ENCODE data around the gene SRRM2. TPM values are rescaled to one million over a fixed set of nuclear protein-coding genes. Genes with fewer than 3 reads are reported as not detected.

The SRRM2 gene
- total and polyA plus RNA-seq, 9 of the 15 experiments (the other 6 are each of a cell fraction or from before 2014, with no cell fraction given): 26.7 to 563 (median 81.1) TPM

- intact Hi-C loops (cut with micrococcal nuclease): no loop called here
- H3K9ac ChIP-seq (ENCODE audit: insufficient read depth in 1 of 2, low read depth in 2 of 2, low read length in 2 of 2): peak overlapping the region in 1 of 2 experiments; percentile 23; a peak in 1 of 4 replicates
- FAIRE-seq: no peak
- H3K27ac ChIP-seq (ENCODE audit: extremely low read depth, low read depth, low read length): no peak overlapping the region
- H3K4me1 ChIP-seq (replicated peaks in 1 of 2; ENCODE audit: control insufficient read depth in 2 of 2, insufficient read depth in 2 of 2, low read length in 2 of 2): peaks cover 13 to 14% of the 10 kb centered on the region in 2 experiments
- no peaks in the 10 kb centered on the region for H3K9me1 ChIP-seq (ENCODE audit: control insufficient read depth, insufficient read depth, low read length)
- no peak; the same call in 2 of the 3 replicates for ATAC-seq
- H3K4me2 ChIP-seq (ENCODE audit: insufficient read depth, low read length): no peak overlapping the region
- H3K79me2 ChIP-seq (ENCODE audit: control insufficient read depth, insufficient read depth, low read length): no peaks in the 10 kb centered on the region
- no peak overlapping the region for H3K4me3 ChIP-seq
- H2AFZ ChIP-seq (ENCODE audit: low read depth, low read length): no peak overlapping the region
- peaks cover 2 to 10% of the 10 kb centered on the region in 2 experiments; a peak in 4 of 5 replicates for H3K27me3 ChIP-seq (ENCODE audit: control insufficient read depth in 2 of 2, insufficient read depth in 2 of 2, low read length in 2 of 2)
- ChIA-PET CTCF (ENCODE audit: low intra/inter-chr PET ratio) (no interaction called here), POLR2A (interaction anchor here (0.5 kb wide), 1 partner anchor 41 kb away, joined by 3 read pairs; no protein-coding TSS in a partner anchor)
- 7% methylated on average over 1 of the region's 1 CpG for WGBS (ENCODE audit: insufficient coverage, low coverage, missing lambda C conversion rate)
- no peaks in the 10 kb centered on the region for H4K20me1 ChIP-seq (replicated peaks; ENCODE audit: control insufficient read depth, insufficient read depth, low read length)
- no peaks in the 10 kb centered on the region for H3K36me3 ChIP-seq (ENCODE audit: control insufficient read depth, insufficient read depth, low read length)
- in situ Hi-C loops (cut with MboI): no loop called here
- no peak for DNase-seq (ENCODE audit: extremely low read depth in 1 of 4, low spot score in 3 of 4)
- BruUV-seq (replicated peaks): no TSS peak
- H3K9me3 ChIP-seq (replicated peaks; ENCODE audit: control insufficient read depth, insufficient read depth, low read depth, low read length): peaks cover 4% of the 10 kb centered on the region; the same call in 1 of the 2 replicates
- TF ChIP-seq FOXA3 (CRISPR knock-in tag; conservative IDR thresholded peaks at IDR 0.05 in 1 of 2, IDR thresholded peaks at IDR 0.05 in 1 of 2) (peak in 1 of 2 experiments; percentile 67; a peak in 1 of 4 replicates), BHLHE40 (IDR thresholded peaks at IDR 0.05; ENCODE audit: low read length) (no peak), RBM22 (IDR thresholded peaks at IDR 0.05; ENCODE audit: low read depth, low read length, poor library complexity, severe bottlenecking) (no peak), ZKSCAN3 (CRISPR knock-in tag; IDR thresholded peaks at IDR 0.05) (peak; percentile 67; the same call in 1 of the 2 replicates), FOXJ2 (tag; IDR thresholded peaks at IDR 0.05) (no peak), CEBPG (CRISPR knock-in tag; IDR thresholded peaks at IDR 0.05) (no peak), CEBPG (tag; conservative IDR thresholded peaks at IDR 0.05 in 1 of 2, IDR thresholded peaks at IDR 0.05 in 1 of 2) (peak; percentile 77 to 82), MEIS2 (IDR thresholded peaks at IDR 0.05; ENCODE audit: partially characterized antibody) (peak; percentile 84), ADNP (tag; IDR thresholded peaks at IDR 0.05) (no peak), MEF2A (IDR thresholded peaks at IDR 0.05; ENCODE audit: control insufficient read depth, low read depth, low read length) (no peak), CEBPB (tag; IDR thresholded peaks at IDR 0.05) (0 out of 2 replicates have a peak, but pooled peaks have one; percentile 24), ZNF436 (CRISPR knock-in tag; IDR thresholded peaks at IDR 0.05) (no peak), MCM5 (IDR thresholded peaks at IDR 0.05; ENCODE audit: low read depth) (no peak), ATF3 (IDR thresholded peaks at IDR 0.05) (peak; percentile 28; the same call in 1 of the 2 replicates), ATF3 (CRISPR knock-in tag; conservative IDR thresholded peaks at IDR 0.05) (no peak)
- TF ChIP-seq, protein P1, sequence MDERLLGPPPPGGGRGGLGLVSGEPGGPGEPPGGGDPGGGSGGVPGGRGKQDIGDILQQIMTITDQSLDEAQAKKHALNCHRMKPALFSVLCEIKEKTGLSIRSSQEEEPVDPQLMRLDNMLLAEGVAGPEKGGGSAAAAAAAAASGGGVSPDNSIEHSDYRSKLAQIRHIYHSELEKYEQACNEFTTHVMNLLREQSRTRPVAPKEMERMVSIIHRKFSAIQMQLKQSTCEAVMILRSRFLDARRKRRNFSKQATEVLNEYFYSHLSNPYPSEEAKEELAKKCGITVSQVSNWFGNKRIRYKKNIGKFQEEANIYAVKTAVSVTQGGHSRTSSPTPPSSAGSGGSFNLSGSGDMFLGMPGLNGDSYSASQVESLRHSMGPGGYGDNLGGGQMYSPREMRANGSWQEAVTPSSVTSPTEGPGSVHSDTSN (CRISPR knock-in tag; IDR thresholded peaks at IDR 0.05; ENCODE audit: low read depth): no peak
- TF ChIP-seq, protein P1 (tag; conservative IDR thresholded peaks at IDR 0.05; ENCODE audit: low read depth): peak; percentile 71
These were observed 47.4 kb downstream of the SRRM2 start for GRCh38 chr16:2799859-2800226.
